ENCODE measurements around the gene CACNA1D.

Gene CACNA1D

DNA sequence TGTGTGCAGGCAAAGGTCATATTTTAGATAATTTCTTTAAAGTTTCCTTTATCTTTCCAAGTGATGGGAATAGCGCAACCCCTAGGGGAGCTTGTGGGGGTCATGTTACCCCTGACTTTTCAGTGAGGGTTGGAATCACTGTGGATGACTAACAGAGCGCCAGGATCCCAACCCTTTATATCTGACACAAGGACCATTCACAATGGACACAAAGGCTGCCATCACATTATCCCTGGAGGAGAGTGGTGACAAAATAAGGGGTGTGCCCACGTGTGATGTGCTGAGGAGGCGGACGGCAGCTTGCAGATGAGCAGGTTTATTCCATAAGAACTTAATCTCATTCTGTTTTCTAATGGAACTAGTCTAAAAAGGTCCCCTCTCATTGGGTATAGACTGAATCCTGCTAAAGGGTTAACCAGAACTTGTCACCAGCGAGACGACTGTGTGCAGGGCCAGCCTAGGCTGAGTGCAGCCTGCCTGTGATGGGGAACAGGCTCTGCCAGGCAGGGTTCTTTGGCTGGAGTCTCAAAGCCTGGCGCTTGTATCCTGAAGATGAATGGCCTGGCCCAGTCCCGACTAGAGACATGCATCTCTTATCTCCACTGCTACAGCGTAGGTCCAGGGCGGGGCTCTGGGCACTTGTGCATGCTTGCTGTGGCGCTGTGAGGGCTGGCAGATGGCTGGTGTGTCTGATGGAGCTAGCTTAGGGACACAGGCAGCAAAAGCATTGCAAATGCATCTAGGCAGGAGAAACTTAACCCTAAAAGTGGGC is 301.6 kb downstream of the CACNA1D start:
- DNase-seq: no peak

DNA sequence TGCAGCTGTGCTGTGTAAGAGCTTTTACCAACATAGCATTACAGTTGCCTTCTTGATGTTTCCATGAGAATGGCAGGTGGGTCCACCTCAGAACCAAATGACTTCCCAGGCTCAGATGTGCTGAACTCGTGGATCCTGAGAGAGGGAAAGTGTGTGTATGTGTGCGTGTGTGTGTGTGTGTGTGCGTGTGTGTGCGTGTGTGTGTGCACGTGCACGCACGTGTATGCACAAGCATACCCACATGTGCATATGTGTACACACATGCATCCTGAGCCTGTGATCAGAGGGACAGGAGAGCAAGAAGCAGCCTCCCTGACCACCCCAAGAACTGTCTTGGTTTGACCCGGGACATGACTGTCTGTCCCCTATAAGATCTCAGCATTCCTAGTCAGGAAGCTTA is 303.7 kb downstream of the CACNA1D start:
- no peak for DNase-seq

DNA sequence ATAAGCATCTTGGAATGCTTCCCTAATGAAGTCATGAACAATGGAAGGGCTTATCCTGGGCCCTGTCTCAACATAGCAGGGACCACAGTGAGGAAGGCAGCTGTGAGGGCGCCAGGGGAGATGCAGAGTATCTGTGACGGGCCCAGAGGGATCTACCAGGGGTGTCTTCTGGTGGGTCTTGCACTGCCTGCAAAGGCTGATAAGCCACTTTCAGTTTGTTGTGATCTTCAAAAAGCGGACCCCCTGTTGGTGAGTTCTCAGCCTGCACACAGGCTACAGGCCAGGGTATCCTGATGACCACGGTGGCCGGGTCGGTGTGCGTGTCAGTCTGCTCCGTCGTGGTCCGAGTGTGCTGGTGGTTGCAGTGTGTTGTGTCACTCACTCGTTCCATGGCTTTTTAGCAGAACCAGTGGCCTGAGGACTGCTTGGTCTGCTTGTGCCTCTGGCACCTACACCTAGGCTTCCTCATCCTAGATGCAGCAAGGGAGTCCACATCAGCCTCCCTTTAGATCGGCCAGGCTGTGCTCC is 305.0 kb downstream of the CACNA1D start:
- no peak for DNase-seq

DNA sequence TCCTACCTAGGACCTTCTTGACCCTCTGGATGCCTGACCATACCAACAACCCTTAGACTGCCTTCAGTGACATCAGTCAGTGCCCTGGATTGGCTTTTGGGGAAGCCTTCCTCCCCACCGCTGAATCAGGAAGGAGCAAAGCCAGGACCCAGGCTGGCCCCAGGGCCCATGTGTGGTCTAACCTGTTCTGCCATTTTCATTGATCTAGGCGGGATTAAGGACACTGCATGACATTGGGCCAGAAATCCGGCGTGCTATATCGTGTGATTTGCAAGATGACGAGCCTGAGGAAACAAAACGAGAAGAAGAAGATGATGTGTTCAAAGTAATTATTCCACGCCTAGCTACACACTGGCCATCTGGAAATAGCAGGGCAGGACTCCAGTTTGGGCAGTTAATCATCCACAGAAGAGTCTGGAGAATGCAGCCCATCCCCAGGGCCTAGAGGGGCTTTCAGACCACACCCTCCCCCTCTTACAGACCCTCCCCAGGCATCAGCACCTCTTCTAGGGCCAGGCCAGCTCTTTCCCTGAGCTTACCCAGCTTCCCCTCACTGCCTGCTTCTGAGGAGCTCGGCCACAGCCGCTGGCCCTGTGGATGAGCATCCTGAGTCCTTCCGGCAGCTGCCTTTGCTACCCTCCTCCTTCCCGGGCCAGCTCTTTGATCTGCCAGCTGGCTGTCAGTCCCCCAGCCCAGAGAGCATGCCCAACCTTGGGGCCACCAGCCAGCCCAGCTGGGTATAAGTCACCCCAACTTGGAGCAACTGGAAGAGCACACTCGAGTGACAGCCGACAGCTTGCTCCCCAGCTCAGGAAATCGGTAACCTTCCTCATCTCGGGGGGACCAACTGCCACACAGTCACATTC is 305.9 kb downstream of the CACNA1D start:
- no peak for DNase-seq

DNA sequence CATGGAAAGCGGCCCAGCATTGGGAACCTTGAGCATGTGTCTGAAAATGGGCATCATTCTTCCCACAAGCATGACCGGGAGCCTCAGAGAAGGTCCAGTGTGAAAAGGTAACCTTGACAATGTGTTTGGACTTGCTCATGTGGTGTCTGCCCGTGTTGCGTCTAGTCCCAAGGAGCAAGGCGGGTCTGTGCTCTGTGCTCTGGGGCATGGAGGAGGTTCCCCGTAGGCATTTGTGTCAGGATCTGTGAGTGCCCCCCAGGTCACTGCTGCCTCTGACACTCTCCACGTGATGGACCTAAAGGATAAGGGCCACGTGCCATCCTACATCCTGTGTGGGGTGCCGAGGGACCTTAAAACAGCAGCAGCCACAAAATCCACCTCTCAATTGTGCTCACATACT is 306.9 kb downstream of the CACNA1D start:
- DNase-seq: no peak

DNA sequence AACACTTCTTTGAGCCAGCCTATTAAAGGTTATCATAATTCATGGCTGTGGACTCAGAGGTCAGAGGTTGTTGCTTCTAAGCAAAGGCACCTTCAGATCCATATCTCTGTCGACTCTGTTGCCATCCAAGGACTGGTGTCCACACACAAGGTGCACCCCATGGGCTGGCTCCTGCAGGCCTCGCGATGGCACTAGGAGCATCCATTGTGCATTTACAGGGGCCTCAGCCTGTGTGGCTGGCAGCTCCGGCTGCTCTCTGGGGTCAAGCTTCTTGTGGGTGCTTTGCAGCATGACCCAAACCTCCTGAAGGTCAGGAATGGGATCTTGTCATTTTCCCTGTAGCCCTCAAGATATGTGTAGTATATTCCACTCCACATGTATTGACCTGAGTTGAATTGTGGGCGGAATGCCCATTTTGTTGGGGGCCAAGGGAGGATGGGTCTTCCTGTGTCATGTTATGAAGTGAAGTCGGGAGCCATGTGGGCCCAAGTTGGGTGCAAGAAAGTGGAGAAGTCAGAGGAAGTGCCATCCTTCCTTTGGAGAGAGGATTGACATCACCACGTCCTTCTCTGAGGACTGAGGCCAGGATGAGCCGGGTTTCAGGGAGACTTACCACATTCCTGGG is 308.0 kb downstream of the CACNA1D start:
- no peak for DNase-seq

DNA sequence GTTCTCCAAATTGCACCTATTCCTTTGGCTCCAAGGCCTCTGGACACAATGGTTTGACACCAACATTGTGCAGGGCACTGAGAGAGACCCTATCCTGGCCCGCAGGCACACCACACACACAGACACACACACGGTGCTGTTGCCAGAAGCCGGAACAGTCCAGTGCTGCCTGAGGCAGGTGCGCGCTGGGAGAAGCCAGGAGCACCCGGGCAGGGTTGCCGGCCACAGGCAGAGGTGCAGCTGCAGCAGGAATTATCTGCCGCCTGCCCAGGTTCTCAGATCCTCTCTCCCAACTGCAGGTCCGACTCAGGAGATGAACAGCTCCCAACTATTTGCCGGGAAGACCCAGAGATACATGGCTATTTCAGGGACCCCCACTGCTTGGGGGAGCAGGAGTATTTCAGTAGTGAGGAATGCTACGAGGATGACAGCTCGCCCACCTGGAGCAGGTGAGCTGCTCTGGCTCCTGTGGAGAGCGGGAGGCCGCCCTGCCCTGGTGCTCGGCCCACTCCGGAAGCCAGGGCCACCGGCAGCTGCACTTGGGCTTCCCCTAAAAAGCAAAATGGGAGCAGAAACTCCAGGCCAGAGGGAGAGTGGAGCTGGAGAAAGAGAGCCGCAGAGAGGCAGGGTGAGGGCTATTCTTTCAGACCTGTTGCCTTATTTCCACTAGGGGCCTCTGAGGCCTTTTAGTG is 308.9 kb downstream of the CACNA1D start:
- DNase-seq: no peak

DNA sequence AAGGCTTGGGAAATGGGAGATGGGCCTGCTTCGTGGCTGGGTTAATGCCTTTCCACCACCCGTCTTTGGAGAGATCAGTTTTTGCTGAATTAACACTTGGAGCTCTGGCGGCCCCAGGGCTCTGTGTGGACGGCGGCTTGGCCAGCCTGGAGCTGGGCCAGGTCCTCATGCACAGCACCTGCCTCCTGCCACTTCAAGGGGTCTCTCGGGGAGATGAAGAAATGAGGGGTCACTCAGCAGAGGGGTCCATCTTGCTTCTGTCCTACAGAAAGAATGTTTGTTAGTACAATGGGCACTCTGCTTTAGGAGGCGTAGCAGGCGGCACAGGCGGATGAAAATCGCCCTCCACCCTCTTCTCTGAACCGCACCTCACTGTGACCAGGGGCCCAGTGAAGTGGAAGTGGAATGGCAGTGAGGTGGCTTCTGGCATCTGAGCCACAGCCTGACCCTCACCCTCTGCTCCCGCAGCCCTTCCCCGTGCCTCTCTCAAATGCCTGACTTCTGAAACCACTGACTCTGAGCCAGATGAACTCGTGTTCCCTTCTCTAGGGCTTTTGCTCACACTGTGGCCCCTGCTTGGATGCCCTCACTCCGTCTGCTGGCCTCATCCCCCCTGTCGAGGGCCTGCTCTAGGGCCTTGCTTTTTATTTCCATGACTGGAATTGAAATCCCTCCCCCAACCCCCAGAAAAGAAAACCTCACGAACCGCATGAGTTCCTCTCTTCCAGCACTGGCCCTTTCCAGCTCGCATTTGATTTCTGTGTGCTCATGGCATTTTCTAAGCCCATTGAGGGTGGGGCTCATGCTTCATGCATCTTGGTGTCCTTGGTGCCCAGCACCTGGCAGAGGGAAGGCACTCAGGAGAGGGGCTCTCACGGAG is 309.6 kb downstream of the CACNA1D start:
- peak; percentile 27 for DNase-seq

DNA sequence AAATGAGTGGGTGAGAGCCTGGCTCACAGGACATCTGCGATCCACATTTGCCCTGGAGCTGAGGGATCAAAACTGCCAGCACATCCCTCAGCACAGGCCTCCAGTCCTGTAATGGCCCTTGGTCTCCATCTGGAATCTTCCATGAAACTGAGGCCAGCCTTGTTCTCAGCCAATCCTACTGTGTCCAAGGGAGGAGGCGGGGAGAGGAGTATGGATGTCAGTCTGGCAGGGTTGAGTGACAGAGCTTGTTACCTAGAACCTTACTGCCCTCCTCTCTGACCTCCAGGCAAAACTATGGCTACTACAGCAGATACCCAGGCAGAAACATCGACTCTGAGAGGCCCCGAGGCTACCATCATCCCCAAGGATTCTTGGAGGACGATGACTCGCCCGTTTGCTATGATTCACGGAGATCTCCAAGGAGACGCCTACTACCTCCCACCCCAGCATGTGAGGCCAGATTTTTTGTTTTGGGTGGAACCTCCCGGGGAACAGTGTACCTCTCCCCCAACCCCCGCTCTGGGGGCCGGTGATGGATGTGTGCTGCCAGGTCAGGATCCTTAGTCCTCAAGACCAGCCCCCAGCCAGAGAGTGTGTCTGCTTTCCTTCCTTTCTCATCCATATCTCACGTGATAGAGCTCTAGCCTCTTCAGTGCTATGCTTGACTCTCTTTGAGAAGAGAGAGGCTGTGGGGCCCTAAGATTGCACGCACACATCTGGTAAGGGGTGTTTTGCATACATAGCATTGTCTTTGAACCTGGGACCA is 310.5 kb downstream of the CACNA1D start:
- no peak for DNase-seq

DNA sequence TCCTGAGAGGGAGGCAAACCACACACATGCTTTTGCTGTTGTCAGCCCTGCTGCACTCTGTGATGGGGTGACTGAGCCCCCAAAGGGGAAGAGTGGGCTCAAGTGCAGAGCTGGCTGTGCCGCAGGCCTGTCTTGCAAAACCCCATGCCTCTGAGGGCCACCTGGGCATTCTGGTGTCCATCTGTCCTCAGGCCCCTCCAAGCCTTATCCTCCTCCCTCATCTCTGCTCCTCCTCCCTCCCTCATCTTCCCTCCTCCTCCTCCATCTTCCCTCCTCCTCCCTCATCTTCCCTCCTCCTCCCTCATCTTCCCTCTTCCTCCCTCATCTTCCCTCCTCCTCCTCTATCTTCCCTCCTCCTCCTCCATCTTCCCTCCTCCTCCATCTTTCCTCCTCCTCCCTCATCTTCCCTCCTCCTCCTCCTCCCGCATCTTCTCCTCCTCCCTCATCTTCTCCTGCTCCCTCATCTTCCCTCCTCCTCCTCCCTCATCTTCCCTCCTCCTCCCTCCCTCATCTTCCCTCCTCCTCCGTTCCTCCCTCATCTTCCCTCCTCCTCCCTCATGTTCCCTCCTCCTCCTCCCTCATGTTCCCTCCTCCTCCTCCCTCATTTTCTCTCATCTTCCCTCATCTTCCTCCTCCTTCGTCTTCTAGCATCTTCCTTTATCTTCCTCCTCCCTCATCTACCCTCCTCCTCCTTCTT is 311.2 kb downstream of the CACNA1D start:
- DNase-seq: no peak

DNA sequence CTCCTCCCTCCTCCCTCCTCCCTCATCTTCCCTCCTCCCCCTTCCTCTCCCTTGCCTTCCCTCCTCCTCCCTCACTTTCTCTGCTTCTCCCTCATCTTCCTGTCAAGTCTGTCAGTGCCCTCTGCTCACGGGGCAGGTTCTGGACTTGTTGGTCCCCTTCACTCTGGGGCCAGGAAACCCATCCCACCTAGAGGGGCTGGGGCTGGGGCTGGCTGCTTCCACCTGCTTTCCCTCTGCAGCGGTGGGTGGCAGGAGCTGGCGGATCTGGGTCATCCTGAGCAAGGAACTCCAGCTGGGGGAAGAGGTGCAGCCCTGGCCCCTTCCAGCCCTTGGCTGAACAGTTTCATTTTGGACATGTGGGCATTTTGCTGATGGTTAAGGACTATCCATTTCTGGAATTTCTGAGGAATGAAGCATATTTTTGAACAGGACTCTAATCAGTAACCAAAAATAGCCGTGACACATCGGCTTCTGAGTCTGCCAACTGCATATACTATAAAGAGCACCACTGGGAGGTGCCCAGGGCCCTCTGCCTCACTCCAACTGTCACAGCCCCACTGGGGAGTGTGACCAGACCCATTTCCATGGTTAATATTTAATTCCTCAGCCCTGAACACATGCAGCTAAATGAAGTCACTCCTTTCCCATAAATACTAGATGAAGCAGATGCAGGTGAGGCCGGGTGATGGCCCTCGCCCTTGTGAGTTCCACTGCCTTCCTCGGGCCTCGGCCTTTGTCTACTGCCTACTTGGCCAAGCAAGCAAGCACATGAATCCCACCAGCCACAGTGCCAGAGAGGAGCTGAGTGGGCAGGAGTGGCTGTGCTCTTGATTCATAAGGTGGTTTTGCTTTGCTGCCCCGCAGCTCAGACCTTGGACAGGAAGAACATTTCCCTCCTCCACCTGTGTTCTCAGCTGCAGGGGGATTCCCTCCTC is 312.0 kb downstream of the CACNA1D start:
- DNase-seq: no peak

DNA sequence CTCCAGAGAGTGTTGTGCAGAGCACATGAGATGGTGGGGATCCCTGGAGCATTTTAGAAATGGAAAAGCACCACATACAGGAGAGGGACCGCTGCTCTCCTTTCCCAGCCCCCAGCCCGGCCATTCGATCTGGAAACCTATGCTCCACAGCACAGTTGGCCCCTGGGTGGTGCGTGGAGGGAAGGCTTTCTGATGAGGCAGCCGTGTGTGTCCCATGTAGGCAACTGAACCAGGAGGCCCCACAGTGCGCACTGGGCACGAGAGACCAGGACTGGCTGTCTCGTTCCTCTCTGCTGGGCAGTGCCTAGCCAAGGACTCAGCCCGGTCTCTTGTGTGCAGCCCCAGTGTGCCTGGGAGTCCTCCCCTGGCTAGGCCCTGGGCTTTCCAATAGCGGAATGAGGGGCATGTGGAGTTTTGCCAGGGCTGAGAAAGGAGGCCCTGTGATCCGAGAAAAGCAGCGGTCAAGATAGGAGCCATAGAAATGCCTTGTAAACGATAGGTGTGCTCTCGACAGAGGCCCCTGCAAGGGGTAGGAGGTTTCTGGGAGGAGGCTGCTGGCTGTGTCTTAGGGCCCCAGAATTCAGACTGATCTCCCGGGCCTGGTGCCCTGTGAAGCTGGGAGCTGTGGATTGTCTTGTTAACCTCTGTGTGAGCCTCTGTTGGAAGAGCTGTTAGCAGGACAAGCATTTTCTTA is 312.9 kb downstream of the CACNA1D start:
- DNase-seq: no peak

DNA sequence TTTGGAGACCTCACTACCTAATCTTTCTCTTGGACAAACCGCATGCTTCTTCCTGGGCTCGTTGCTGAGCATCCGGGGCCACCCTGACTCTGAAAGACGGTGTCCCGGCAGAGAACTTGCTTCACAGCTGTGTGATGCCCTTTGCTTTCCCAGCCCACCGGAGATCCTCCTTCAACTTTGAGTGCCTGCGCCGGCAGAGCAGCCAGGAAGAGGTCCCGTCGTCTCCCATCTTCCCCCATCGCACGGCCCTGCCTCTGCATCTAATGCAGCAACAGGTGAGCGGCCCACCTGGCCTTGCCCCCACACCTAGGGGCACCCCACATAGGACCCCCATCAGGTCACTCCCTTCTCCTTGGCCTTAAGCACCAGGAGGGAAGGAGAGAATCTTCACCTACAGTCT is 314.1 kb downstream of the CACNA1D start:
- DNase-seq: no peak

DNA sequence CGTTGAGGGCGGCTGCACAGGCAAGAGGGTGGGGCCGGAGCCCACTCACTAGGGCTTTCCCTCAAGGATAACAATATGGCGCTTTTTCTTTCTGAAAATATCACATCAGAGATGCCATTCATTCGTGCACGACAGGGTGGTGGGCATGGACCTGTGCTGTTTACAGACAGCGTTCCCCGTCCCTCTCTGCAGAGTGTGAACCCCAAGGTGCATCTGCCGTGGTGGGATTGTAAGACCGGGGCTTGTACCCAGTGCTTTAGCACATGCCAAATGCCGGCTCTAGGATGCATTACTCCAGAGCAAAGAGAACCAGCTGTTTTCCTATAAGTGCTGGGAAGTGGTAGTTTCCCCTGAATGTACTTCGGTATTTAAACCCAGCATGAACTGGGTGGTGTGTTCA is 314.9 kb downstream of the CACNA1D start:
- no peak for DNase-seq

DNA sequence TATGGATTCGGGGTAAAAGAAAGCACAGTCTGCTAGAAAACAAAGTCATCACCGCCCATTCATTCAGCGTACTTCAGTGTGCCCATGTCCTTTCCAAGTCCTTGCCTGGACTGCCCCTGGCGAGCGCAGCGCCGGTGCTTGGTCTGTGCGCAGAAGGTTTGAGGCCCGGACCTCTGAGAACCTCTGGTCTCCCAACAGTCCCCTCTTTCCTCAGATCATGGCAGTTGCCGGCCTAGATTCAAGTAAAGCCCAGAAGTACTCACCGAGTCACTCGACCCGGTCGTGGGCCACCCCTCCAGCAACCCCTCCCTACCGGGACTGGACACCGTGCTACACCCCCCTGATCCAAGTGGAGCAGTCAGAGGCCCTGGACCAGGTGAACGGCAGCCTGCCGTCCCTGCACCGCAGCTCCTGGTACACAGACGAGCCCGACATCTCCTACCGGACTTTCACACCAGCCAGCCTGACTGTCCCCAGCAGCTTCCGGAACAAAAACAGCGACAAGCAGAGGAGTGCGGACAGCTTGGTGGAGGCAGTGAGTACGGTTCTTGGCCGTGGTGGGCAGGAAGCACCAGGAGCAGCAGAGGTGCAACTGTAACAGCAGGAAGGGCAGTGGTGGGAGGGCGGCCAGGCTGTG is 315.5 kb downstream of the CACNA1D start:
- DNase-seq: no peak

DNA sequence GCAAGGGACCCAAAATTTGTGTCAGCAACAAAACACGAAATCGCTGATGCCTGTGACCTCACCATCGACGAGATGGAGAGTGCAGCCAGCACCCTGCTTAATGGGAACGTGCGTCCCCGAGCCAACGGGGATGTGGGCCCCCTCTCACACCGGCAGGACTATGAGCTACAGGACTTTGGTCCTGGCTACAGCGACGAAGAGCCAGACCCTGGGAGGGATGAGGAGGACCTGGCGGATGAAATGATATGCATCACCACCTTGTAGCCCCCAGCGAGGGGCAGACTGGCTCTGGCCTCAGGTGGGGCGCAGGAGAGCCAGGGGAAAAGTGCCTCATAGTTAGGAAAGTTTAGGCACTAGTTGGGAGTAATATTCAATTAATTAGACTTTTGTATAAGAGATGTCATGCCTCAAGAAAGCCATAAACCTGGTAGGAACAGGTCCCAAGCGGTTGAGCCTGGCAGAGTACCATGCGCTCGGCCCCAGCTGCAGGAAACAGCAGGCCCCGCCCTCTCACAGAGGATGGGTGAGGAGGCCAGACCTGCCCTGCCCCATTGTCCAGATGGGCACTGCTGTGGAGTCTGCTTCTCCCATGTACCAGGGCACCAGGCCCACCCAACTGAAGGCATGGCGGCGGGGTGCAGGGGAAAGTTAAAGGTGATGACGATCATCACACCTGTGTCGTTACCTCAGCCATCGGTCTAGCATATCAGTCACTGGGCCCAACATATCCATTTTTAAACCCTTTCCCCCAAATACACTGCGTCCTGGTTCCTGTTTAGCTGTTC is 316.9 kb downstream of the CACNA1D start:
- no peak for DNase-seq

DNA sequence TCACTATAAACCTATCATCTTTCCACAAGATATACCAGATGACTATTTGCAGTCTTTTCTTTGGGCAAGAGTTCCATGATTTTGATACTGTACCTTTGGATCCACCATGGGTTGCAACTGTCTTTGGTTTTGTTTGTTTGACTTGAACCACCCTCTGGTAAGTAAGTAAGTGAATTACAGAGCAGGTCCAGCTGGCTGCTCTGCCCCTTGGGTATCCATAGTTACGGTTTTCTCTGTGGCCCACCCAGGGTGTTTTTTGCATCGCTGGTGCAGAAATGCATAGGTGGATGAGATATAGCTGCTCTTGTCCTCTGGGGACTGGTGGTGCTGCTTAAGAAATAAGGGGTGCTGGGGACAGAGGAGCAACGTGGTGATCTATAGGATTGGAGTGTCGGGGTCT is 318.0 kb downstream of the CACNA1D start:
- DNase-seq: no peak

Data from RPMI8226 (cell line).